ENCODE results near the gene MAB21L4.

The MAB21L4 gene

GRCh38 chr2:240917684-240918257 lies 21.8 kb upstream of the MAB21L4 start:
- H3K4me2 ChIP-seq (ENCODE audit: low read length) = no peak overlapping the region
- no peaks in the 10 kb centered on the region for H4K20me1 ChIP-seq (ENCODE audit: control insufficient read depth, insufficient read depth, low read depth, low read length)
- no peaks in the 10 kb centered on the region for H3K79me2 ChIP-seq (ENCODE audit: control insufficient read depth, low read length)
- peaks cover 8% of the 10 kb centered on the region for H3K27me3 ChIP-seq (ENCODE audit: control insufficient read depth, low read length)
- H3K4me1 ChIP-seq (ENCODE audit: control insufficient read depth, low read length) = no peaks in the 10 kb centered on the region; the same call in 1 of the 2 replicates
- no peak overlapping the region for H3K4me3 ChIP-seq (ENCODE audit: low read length)
- no peak overlapping the region for H3K27ac ChIP-seq (ENCODE audit: low read depth, low read length)
- no peaks in the 10 kb centered on the region for H3F3A ChIP-seq (ENCODE audit: control insufficient read depth, insufficient read depth)
- no peaks in the 10 kb centered on the region for H3K9me3 ChIP-seq (ENCODE audit: control insufficient read depth, insufficient read depth, low read length)
- no peaks in the 10 kb centered on the region for H3K9me2 ChIP-seq (replicated peaks; ENCODE audit: control insufficient read depth, low read length)
- H3K36me3 ChIP-seq (ENCODE audit: control insufficient read depth, low read length) = no peaks in the 10 kb centered on the region
- no peak for TF ChIP-seq EZH2phosphoT487 (IDR thresholded peaks at IDR 0.05; ENCODE audit: borderline replicate concordance, low read length)
- TF ChIP-seq CTCF (IDR thresholded peaks at IDR 0.05; ENCODE audit: low read depth, low read length, poor library complexity, severe bottlenecking) = no peak

- TF ChIP-seq EZH2phosphoT487 (IDR thresholded peaks at IDR 0.05; ENCODE audit: borderline replicate concordance, low read length) (no peak), CTCF (IDR thresholded peaks at IDR 0.05; ENCODE audit: low read depth, low read length, poor library complexity, severe bottlenecking) (no peak)
- Histone ChIP-seq H4K20me1 (ENCODE audit: control insufficient read depth, insufficient read depth, low read depth, low read length) (no peaks in the 10 kb centered on the region), H3K4me2 (ENCODE audit: low read length) (no peak overlapping the region), H3K4me1 (ENCODE audit: control insufficient read depth, low read length) (no peaks in the 10 kb centered on the region; the same call in 1 of the 2 replicates), H3K27ac (ENCODE audit: low read depth, low read length) (no peak overlapping the region), H3F3A (ENCODE audit: control insufficient read depth, insufficient read depth) (no peaks in the 10 kb centered on the region), H3K36me3 (ENCODE audit: control insufficient read depth, low read length) (no peaks in the 10 kb centered on the region), H3K4me3 (ENCODE audit: low read length) (no peak overlapping the region), H3K9me3 (ENCODE audit: control insufficient read depth, insufficient read depth, low read length) (no peaks in the 10 kb centered on the region), H3K9me2 (replicated peaks; ENCODE audit: control insufficient read depth, low read length) (no peaks in the 10 kb centered on the region), H3K27me3 (ENCODE audit: control insufficient read depth, low read length) (peaks cover 11% of the 10 kb centered on the region), H3K79me2 (ENCODE audit: control insufficient read depth, low read length) (no peaks in the 10 kb centered on the region)
Observed at GRCh38 chr2:240917009-240917683, 21.2 kb upstream of the MAB21L4 start.

- Histone ChIP-seq H3K9me2 (replicated peaks; ENCODE audit: control insufficient read depth, low read length) (no peaks in the 10 kb centered on the region), H4K20me1 (ENCODE audit: control insufficient read depth, insufficient read depth, low read depth, low read length) (no peaks in the 10 kb centered on the region), H3F3A (ENCODE audit: control insufficient read depth, insufficient read depth) (no peaks in the 10 kb centered on the region), H3K4me1 (ENCODE audit: control insufficient read depth, low read length) (no peaks in the 10 kb centered on the region; the same call in 1 of the 2 replicates), H3K27me3 (ENCODE audit: control insufficient read depth, low read length) (peaks cover 16% of the 10 kb centered on the region), H3K36me3 (ENCODE audit: control insufficient read depth, low read length) (no peaks in the 10 kb centered on the region), H3K79me2 (ENCODE audit: control insufficient read depth, low read length) (no peaks in the 10 kb centered on the region), H3K4me3 (ENCODE audit: low read length) (no peak overlapping the region), H3K9me3 (ENCODE audit: control insufficient read depth, insufficient read depth, low read length) (no peaks in the 10 kb centered on the region), H3K4me2 (ENCODE audit: low read length) (no peak overlapping the region), H3K27ac (ENCODE audit: low read depth, low read length) (no peak overlapping the region)
- TF ChIP-seq CTCF (IDR thresholded peaks at IDR 0.05; ENCODE audit: low read depth, low read length, poor library complexity, severe bottlenecking) = no peak
Observed at GRCh38 chr2:240916571-240917008, 20.6 kb upstream of the MAB21L4 start.

Data from DOHH2 (cell line).